Measurements from ENCODE around the gene ZFHX3. TPM values are rescaled to one million over a fixed set of nuclear protein-coding genes. Genes with fewer than 3 reads are reported as not detected.

Gene ZFHX3
- total and polyA plus RNA-seq, 9 donors: 3.4 to 17.6 (median 11.9) TPM

- Histone ChIP-seq H3K27me3 (no peaks in the 10 kb centered on the region), H3K4me1 (ENCODE audit: insufficient read depth) (no peaks in the 10 kb centered on the region), H3K9me3 (no peaks in the 10 kb centered on the region), H3K27ac (no peak overlapping the region), H3K36me3 (no peaks in the 10 kb centered on the region), H3K4me3 (no peak overlapping the region)
- 95 to 98% (median 97%) methylated on average over 2 of the region's 2 CpGs for WGBS, 3 donors
- no peak for DNase-seq
- TF ChIP-seq POLR2A (IDR thresholded peaks at IDR 0.05): no peak
- TF ChIP-seq CTCF (IDR thresholded peaks at IDR 0.05): no peak
- no peak for TF ChIP-seq EP300 (IDR thresholded peaks at IDR 0.05)
- intact Hi-C loops (cut with DNase I): no loop called here
Measured at GRCh38 chr16:73006026-73006425, 41.9 kb downstream of the ZFHX3 start.

- no peak for DNase-seq
- no peak for TF ChIP-seq EP300 (IDR thresholded peaks at IDR 0.05)
- no peak for TF ChIP-seq CTCF (IDR thresholded peaks at IDR 0.05)
- no peak for TF ChIP-seq POLR2A (IDR thresholded peaks at IDR 0.05)
- Histone ChIP-seq H3K27me3 (no peaks in the 10 kb centered on the region), H3K4me3 (no peak overlapping the region), H3K36me3 (no peaks in the 10 kb centered on the region), H3K27ac (no peak overlapping the region), H3K4me1 (ENCODE audit: insufficient read depth) (no peaks in the 10 kb centered on the region), H3K9me3 (no peaks in the 10 kb centered on the region)
- intact Hi-C loops (cut with DNase I): no loop called here
- WGBS, 3 donors: 74 to 86% (median 84%) methylated on average over 2 of the region's 2 CpGs
Measured at GRCh38 chr16:73002866-73003265, 45.1 kb downstream of the ZFHX3 start.

GRCh38 chr16:73000907-73001521 is 46.9 kb downstream of the ZFHX3 start:
- no peak for TF ChIP-seq EP300 (IDR thresholded peaks at IDR 0.05)
- no peak for TF ChIP-seq CTCF (IDR thresholded peaks at IDR 0.05)
- no peak for TF ChIP-seq POLR2A (IDR thresholded peaks at IDR 0.05)
- 93 to 97% (median 94%) methylated on average over 7 of the region's 7 CpGs for WGBS, 3 donors
- Histone ChIP-seq H3K27ac (no peak overlapping the region), H3K4me1 (ENCODE audit: insufficient read depth) (no peaks in the 10 kb centered on the region), H3K27me3 (no peaks in the 10 kb centered on the region), H3K36me3 (no peaks in the 10 kb centered on the region), H3K9me3 (no peaks in the 10 kb centered on the region), H3K4me3 (no peak overlapping the region)
- DNase-seq: no peak
- intact Hi-C loops (cut with DNase I): no loop called here

DNA sequence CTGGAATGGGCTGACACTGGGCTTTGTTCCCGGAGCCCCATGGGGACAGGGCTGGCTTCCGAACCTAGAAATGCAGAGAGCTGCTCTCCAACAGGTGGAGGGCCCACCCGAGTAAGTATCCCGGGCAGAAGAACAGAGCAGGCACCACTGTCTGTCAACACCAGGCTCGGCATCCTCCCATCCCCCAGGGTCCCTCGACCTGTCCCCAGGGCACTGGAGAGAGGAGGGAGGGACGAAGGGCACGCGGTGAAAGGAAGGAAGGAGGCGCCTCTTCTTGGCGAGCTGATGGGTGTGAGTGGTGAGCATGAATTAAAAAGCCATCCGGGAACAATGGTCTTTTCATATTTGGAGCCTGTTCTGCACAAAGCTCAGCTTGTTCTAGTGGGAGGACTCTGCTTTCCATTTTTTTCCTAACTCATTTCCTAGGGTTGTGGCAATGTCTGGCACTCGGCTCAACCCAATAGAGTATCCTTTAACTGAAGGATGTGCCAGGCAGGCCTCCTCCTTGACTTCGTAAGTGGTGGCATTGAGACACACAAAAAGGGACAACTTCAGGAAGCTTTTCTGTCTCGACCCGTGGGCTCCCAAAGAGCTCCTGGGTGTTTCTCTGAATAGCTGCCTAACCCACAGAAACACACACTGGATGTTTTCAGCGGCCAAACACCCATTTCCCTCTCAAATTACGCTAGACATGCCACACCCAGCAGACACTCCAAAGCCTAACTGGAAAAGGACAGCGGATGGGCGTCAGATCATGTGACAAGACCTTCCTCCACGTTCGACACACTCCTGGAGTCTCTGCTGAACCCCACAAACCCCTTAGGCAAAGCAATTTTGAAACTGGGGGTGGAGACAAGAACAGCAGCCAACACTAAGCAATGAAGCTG is 47.7 kb downstream of the ZFHX3 start:
- Histone ChIP-seq H3K4me3 (no peak overlapping the region), H3K27ac (no peak overlapping the region), H3K4me1 (ENCODE audit: insufficient read depth) (no peaks in the 10 kb centered on the region), H3K9me3 (no peaks in the 10 kb centered on the region), H3K36me3 (no peaks in the 10 kb centered on the region), H3K27me3 (no peaks in the 10 kb centered on the region)
- intact Hi-C loops (cut with DNase I): no loop called here
- 78 to 82% (median 78%) methylated on average over 22 of the region's 22 CpGs for WGBS, 3 donors
- TF ChIP-seq EP300 (IDR thresholded peaks at IDR 0.05) (no peak), CTCF (IDR thresholded peaks at IDR 0.05) (no peak), POLR2A (IDR thresholded peaks at IDR 0.05) (no peak)
- DNase-seq: no peak

All from ovary (tissue), 9 donors.